Activated CD8-positive, alpha-beta memory T cell treated with anti-CD3 and anti-CD28 coated beads for 48 hours (primary cell): Measurements from ENCODE around the gene ACTL8.

Experiments
- DNase-seq, 3 experiments: peaks; one replicate each; pipeline ENCODE4 v3.0.0-alpha.2; 2020; ENCODE audit warnings: low read depth in 2 of 3, low spot score in 2 of 3

The ACTL8 gene

GRCh38 chr1:17839641-17840196 lies 84.6 kb downstream of the ACTL8 start:
- DNase-seq, result no peak

- no peak for DNase-seq
Observed at GRCh38 chr1:17841944-17842343, 86.8 kb downstream of the ACTL8 start.

- DNase-seq, result no peak
Observed at GRCh38 chr1:17842686-17843085, 87.6 kb downstream of the ACTL8 start.

- DNase-seq, result no peak
Observed at GRCh38 chr1:17844185-17844826, 89.2 kb downstream of the ACTL8 start.

GRCh38 chr1:17845583-17845982 lies 90.5 kb downstream of the ACTL8 start:
- no peak for DNase-seq

GRCh38 chr1:17846341-17846740 lies 91.2 kb downstream of the ACTL8 start:
- no peak for DNase-seq

GRCh38 chr1:17847111-17847510 lies 92.0 kb downstream of the ACTL8 start:
- no peak for DNase-seq

GRCh38 chr1:17849216-17849615 lies 94.1 kb downstream of the ACTL8 start:
- DNase-seq, result no peak

GRCh38 chr1:17851056-17851455 lies 95.9 kb downstream of the ACTL8 start:
- DNase-seq, result no peak

- DNase-seq, result no peak
Observed at GRCh38 chr1:17852383-17852782, 97.2 kb downstream of the ACTL8 start.

- no peak for DNase-seq
Observed at GRCh38 chr1:17853241-17853935, 98.3 kb downstream of the ACTL8 start.

- DNase-seq, result no peak
Observed at GRCh38 chr1:17856496-17857108, 101.5 kb downstream of the ACTL8 start.

GRCh38 chr1:17857109-17857499 lies 102.0 kb downstream of the ACTL8 start:
- no peak for DNase-seq

- no peak for DNase-seq
Observed at GRCh38 chr1:17857996-17858395, 102.9 kb downstream of the ACTL8 start.

- DNase-seq, result no peak
Observed at GRCh38 chr1:17860812-17861211, 105.7 kb downstream of the ACTL8 start.

- DNase-seq, result no peak
Observed at GRCh38 chr1:17861685-17862084, 106.6 kb downstream of the ACTL8 start.

GRCh38 chr1:17862121-17862520 lies 107.0 kb downstream of the ACTL8 start:
- no peak for DNase-seq

- DNase-seq, result no peak
Observed at GRCh38 chr1:17865912-17866739, 111.0 kb downstream of the ACTL8 start.

- DNase-seq, result no peak
Observed at GRCh38 chr1:17866740-17867029, 111.6 kb downstream of the ACTL8 start.

GRCh38 chr1:17867470-17867869 lies 112.3 kb downstream of the ACTL8 start:
- DNase-seq, result no peak

GRCh38 chr1:17869815-17870214 lies 114.7 kb downstream of the ACTL8 start:
- DNase-seq, result no peak

- DNase-seq, result no peak
Observed at GRCh38 chr1:17870679-17871078, 115.5 kb downstream of the ACTL8 start.
